H1 (cell line): ENCODE results near the gene KCNH4. TPM values are rescaled to one million over a fixed set of nuclear protein-coding genes. Genes with fewer than 3 reads are reported as not detected.

ENCODE experiments used
- CTCF ChIA-PET: fragments of 300-600 bp; sonication (Branson Sonifier 250); formaldehyde crosslinking; loops from one replicate; lab custom pipeline; 2021; ENCODE audit not compliant: partially characterized antibody; lab: Charles Lee
- POLR2A ChIA-PET: fragments of 300-600 bp; sonication (Branson Sonifier 250); formaldehyde crosslinking; loops from one replicate; lab custom pipeline; 2021; ENCODE audit warnings: inconsistent platforms; ENCODE audit not compliant: partially characterized antibody; lab: Charles Lee
- DNase-seq, 2 experiments: peaks; one replicate each; pipeline versions ENCODE4 v3.0.0 to v3.0.0-alpha.2; 2010 to 2022; ENCODE audit warnings: low spot score in 2 of 2, low read depth in 1 of 2, mixed read lengths in 1 of 2
- FAIRE-seq: peaks from 2 replicates; lab custom pipeline; 2011; peaks lifted over from hg19 to GRCh38; lab: Jason Lieb, UNC
- H2AFZ ChIP-seq: 2 replicates; pipeline ENCODE4 v1.8.1; 2012; ENCODE audit warnings: low read length, inconsistent platforms
- H2AK5ac ChIP-seq: 2 replicates; pipeline ENCODE4 v1.6.1; 2013; ENCODE audit warnings: low read depth, low read length
- H2BK120ac ChIP-seq: replicated peaks from 2 replicates; pipeline ENCODE3; 2013; ENCODE audit warnings: low read depth, low read length, inconsistent platforms
- H2BK12ac ChIP-seq: 2 replicates; pipeline ENCODE4 v1.6.1; 2013; ENCODE audit warnings: low read depth, low read length
- H2BK15ac ChIP-seq: 2 replicates; pipeline ENCODE4 v1.6.1; 2013; ENCODE audit warnings: low read length
- H2BK20ac ChIP-seq: 2 replicates; pipeline ENCODE4 v1.6.1; 2013; ENCODE audit warnings: low read length
- H2BK5ac ChIP-seq: 2 replicates; pipeline ENCODE4 v1.6.1; 2013; ENCODE audit warnings: low read depth, low read length
- H3K14ac ChIP-seq: 2 replicates; pipeline ENCODE4 v1.6.1; 2013; ENCODE audit warnings: inconsistent platforms; ENCODE audit not compliant: insufficient read length
- H3K18ac ChIP-seq: 2 replicates; pipeline ENCODE4 v1.6.1; 2013; ENCODE audit warnings: low read length; ENCODE audit errors: extremely low read depth
- H3K23ac ChIP-seq: 2 replicates; pipeline ENCODE4 v1.6.1; 2013; ENCODE audit warnings: inconsistent platforms; ENCODE audit not compliant: insufficient read length
- H3K23me2 ChIP-seq: 2 replicates; pipeline ENCODE4 v1.6.1; 2013; ENCODE audit warnings: low read depth, low read length
- H3K27ac ChIP-seq: 2 replicates; pipeline ENCODE4 v1.6.1; 2011; ENCODE audit warnings: low read depth, low read length, inconsistent platforms
- H3K27me3 ChIP-seq, 4 experiments: replicated peaks in 1 of 4; 1 replicate in 1 of 4; 2 replicates in 3 of 4; pipeline versions ENCODE4 v1.6.1 to v1.8.1; 2011 to 2013; ENCODE audit warnings: low read length in 3 of 4, mild to moderate bottlenecking in 3 of 4, inconsistent platforms in 2 of 4, mixed read lengths in 2 of 4, moderate library complexity in 1 of 4; ENCODE audit not compliant: control insufficient read depth in 3 of 4, insufficient read depth in 3 of 4; ENCODE audit errors: extremely low read depth in 1 of 4
- H3K36me3 ChIP-seq, 4 experiments: 2 replicates each; pipeline versions ENCODE4 v1.6.1 to v1.8.1; 2011 to 2013; ENCODE audit warnings: mild to moderate bottlenecking in 4 of 4, low read length in 3 of 4, moderate library complexity in 2 of 4, control low read depth in 1 of 4, inconsistent platforms in 1 of 4; ENCODE audit not compliant: insufficient read depth in 4 of 4, control insufficient read depth in 2 of 4
- H3K4ac ChIP-seq: replicated peaks from 2 replicates; pipeline ENCODE3; 2013; ENCODE audit warnings: low read length, low read depth, mixed read lengths, inconsistent platforms; ENCODE audit not compliant: insufficient read length
- H3K4me1 ChIP-seq, 4 experiments: replicated peaks in 1 of 4; 1 replicate in 1 of 4; 2 replicates in 3 of 4; pipeline versions ENCODE4 v1.6.1 to v1.8.1; 2011 to 2013; ENCODE audit warnings: low read length in 3 of 4, inconsistent platforms in 2 of 4, mixed read lengths in 1 of 4; ENCODE audit not compliant: insufficient read depth in 4 of 4, control insufficient read depth in 3 of 4
- H3K4me2 ChIP-seq, 2 experiments: 2 replicates each; pipeline versions ENCODE4 v1.6.1 to v1.8.1; 2011 to 2013; ENCODE audit warnings: low read depth in 2 of 2, low read length in 2 of 2, control low read depth in 1 of 2, inconsistent platforms in 1 of 2, mild to moderate bottlenecking in 1 of 2; ENCODE audit not compliant: insufficient read depth in 1 of 2
- H3K4me3 ChIP-seq, 4 experiments: fragments of 200-600, 300-600 bp in 1 of 4; sonication (generic), shearing (Covaris generic), sonication (Bioruptor Twin) in 1 of 4; 2 replicates each; pipeline versions ENCODE4 v1.5.1 to v1.8.1; 2011 to 2016; ENCODE audit warnings: low read length in 4 of 4, low read depth in 3 of 4, control low read depth in 2 of 4, inconsistent platforms in 2 of 4, mild to moderate bottlenecking in 2 of 4, mixed read lengths in 1 of 4, moderate library complexity in 1 of 4; ENCODE audit not compliant: insufficient read depth in 2 of 4; ENCODE audit errors: extremely low read depth in 1 of 4
- H3K56ac ChIP-seq: replicated peaks from 2 replicates; pipeline ENCODE3; 2013; ENCODE audit warnings: low read depth, mild to moderate bottlenecking, mixed read lengths, low read length, inconsistent platforms; ENCODE audit not compliant: insufficient read length
- H3K79me1 ChIP-seq: 2 replicates; pipeline ENCODE4 v1.6.1; 2013; ENCODE audit warnings: low read depth, low read length, control low read depth
- H3K79me2 ChIP-seq, 2 experiments: 2 replicates each; pipeline versions ENCODE4 v1.6.1 to v1.8.1; 2012 to 2013; ENCODE audit warnings: low read length in 2 of 2, mild to moderate bottlenecking in 2 of 2, inconsistent platforms in 1 of 2; ENCODE audit not compliant: insufficient read depth in 2 of 2, control insufficient read depth in 1 of 2
- H3K9ac ChIP-seq, 4 experiments: replicated peaks in 1 of 4; 1 replicate in 1 of 4; 2 replicates in 3 of 4; pipeline versions ENCODE4 v1.6.1 to v1.8.1; 2011 to 2013; ENCODE audit warnings: low read depth in 3 of 4, low read length in 3 of 4, control low read depth in 2 of 4, mild to moderate bottlenecking in 2 of 4, moderate library complexity in 2 of 4, inconsistent platforms in 1 of 4; ENCODE audit errors: extremely low read depth in 1 of 4
- H3K9me3 ChIP-seq, 2 experiments: 2 replicates each; pipeline versions ENCODE4 v1.6.1 to v1.8.1; 2012 to 2013; ENCODE audit warnings: mild to moderate bottlenecking in 2 of 2, moderate library complexity in 2 of 2, control low read depth in 1 of 2, inconsistent platforms in 1 of 2, low read depth in 1 of 2, low read length in 1 of 2, mixed read lengths in 1 of 2; ENCODE audit not compliant: insufficient read depth in 2 of 2
- H4K20me1 ChIP-seq, 2 experiments: replicated peaks in 1 of 2; 2 replicates each; pipeline versions ENCODE3 to v1.8.1; 2011 to 2013; ENCODE audit warnings: inconsistent platforms in 2 of 2, low read length in 2 of 2, mild to moderate bottlenecking in 1 of 2; ENCODE audit not compliant: insufficient read depth in 2 of 2, control insufficient read depth in 1 of 2
- H4K5ac ChIP-seq: 2 replicates; pipeline ENCODE4 v1.6.1; 2013; ENCODE audit warnings: low read length, low read depth, mixed read lengths, inconsistent platforms; ENCODE audit not compliant: insufficient read length
- H4K8ac ChIP-seq: 2 replicates; pipeline ENCODE4 v1.8.0; 2013; ENCODE audit warnings: mild to moderate bottlenecking, moderate library complexity, low read length, inconsistent platforms; ENCODE audit not compliant: insufficient read depth; ENCODE audit errors: extremely low read depth
- H4K91ac ChIP-seq: replicated peaks from 2 replicates; pipeline ENCODE3; 2013; ENCODE audit warnings: low read length, mixed read lengths, inconsistent platforms; ENCODE audit not compliant: insufficient read length
- CBX8 ChIP-seq: fragments of 300-800, 300-1000 bp; sonication (generic); IDR thresholded peaks from 2 replicates; pipeline ENCODE4 v1.7.1; 2016; ENCODE audit warnings: low read depth, low read length, borderline replicate concordance
- EP300 ChIP-seq, 2 experiments: IDR thresholded peaks; 1 replicate in 1 of 2; 2 replicates in 1 of 2; pipeline ENCODE4 v1.6.1; 2011 to 2012; ENCODE audit warnings: low read depth in 2 of 2, low read length in 2 of 2, mild to moderate bottlenecking in 2 of 2, borderline replicate concordance in 1 of 2, inconsistent platforms in 1 of 2, moderate library complexity in 1 of 2
- HDAC6 ChIP-seq: IDR thresholded peaks from one replicate; pipeline ENCODE4 v1.7.1; 2012; ENCODE audit warnings: low read depth, mild to moderate bottlenecking, inconsistent platforms, low read length, moderate library complexity
- NANOG ChIP-seq: IDR thresholded peaks from 2 replicates; pipeline ENCODE4 v1.6.1; 2011; ENCODE audit warnings: low read length, low read depth, mild to moderate bottlenecking, inconsistent platforms; ENCODE audit not compliant: insufficient read depth, poor library complexity, severe bottlenecking
- SP4 ChIP-seq: IDR thresholded peaks from 2 replicates; pipeline ENCODE4 v1.6.1; 2012; ENCODE audit warnings: low read length, inconsistent platforms
- TCF12 ChIP-seq: IDR thresholded peaks from 2 replicates; pipeline ENCODE4 v1.6.1; 2011; ENCODE audit warnings: low read depth, mild to moderate bottlenecking, low read length
- TEAD4 ChIP-seq: IDR thresholded peaks from 2 replicates; pipeline ENCODE4 v1.6.1; 2012; ENCODE audit warnings: low read depth, low read length, inconsistent platforms, mixed read lengths
- ZNF274 ChIP-seq: IDR thresholded peaks from 2 replicates; pipeline ENCODE4 v1.7.0; 2012; ENCODE audit warnings: low read length, borderline replicate concordance; ENCODE audit errors: extremely low read depth
- WGBS, 2 experiments: shearing (Covaris generic) in 1 of 2; methylation state at CpG; one replicate each; pipeline versions ENCODE4 v1.1.6 to v1.1.7; 2013 to 2015; ENCODE audit warnings: low lambda C conversion rate in 2 of 2, mixed read lengths in 2 of 2, inconsistent platforms in 1 of 2, low coverage in 1 of 2, missing lambda C conversion rate in 1 of 2; ENCODE audit not compliant: insufficient replicate concordance in 2 of 2, insufficient coverage in 1 of 2, insufficient read length in 1 of 2; ENCODE audit errors: extremely low coverage in 1 of 2, missing lambda C conversion rate in 1 of 2; 5-methylcytosine and 5-hydroxymethylcytosine counted together
- polyA plus RNA-seq, 7 experiments: library from polyadenylated mRNA; depleted of rRNA in 3 of 7; stranded (reverse) in 5 of 7; unstranded in 2 of 7; fragments of >200 nt in 5 of 7; fragments of 200-250 nt in 2 of 7; gene quantifications; 1 replicate in 5 of 7; 2 replicates in 1 of 7; 4 replicates in 1 of 7; pipeline versions ENCODE4 v1.2.1 to v1.2.3, GENCODE V29; 2011 to 2013; ENCODE audit warnings: missing spikeins in 2 of 7, mixed read lengths in 2 of 7
- total RNA-seq: library from RNA; stranded (reverse); fragmentation: NEBNext Ultra II Directional; extraction: Animal tissue kit (Norgen Biotek cat#: 25700); gene quantifications from 2 replicates; pipeline ENCODE4 v1.2.1, GENCODE V29; 2021
- TF ChIP-seq, protein P1 (sequence below): IDR thresholded peaks from 2 replicates; pipeline ENCODE4 v1.6.1; 2011; ENCODE audit warnings: low read depth, mild to moderate bottlenecking, low read length; ENCODE audit not compliant: insufficient read depth
- TF ChIP-seq, protein P2 (sequence below): IDR thresholded peaks from 2 replicates; pipeline ENCODE4 v1.6.1; 2012; ENCODE audit warnings: inconsistent platforms

The KCNH4 gene
- total and polyA plus RNA-seq, 2 of the 8 experiments (the other 6 are each of a cell fraction or from before 2014, with no cell fraction given), result 0.44 to 0.47 TPM

GRCh38 chr17:42110301-42111264 is 70.4 kb downstream of the KCNH4 start:
- Histone ChIP-seq H4K8ac (no peak overlapping the region), H4K91ac (no peak overlapping the region), H2BK5ac (no peak overlapping the region), H3K4me2 (no peak overlapping the region), H2AK5ac (no peak overlapping the region), H4K5ac (no peak overlapping the region), H3K9me3 (no peaks in the 10 kb centered on the region), H3K36me3 (peaks cover 0 to 4% (median 2%) of the 10 kb centered on the region in 4 experiments; a peak in 5 of 8 replicates), H3K23ac (no peak overlapping the region), H2BK120ac (no peak overlapping the region), H2BK12ac (0 out of 2 replicates have a peak overlapping the region, but pooled peaks have one; percentile 52), H3K4me3 (no peak overlapping the region), H3K9ac (no peak overlapping the region), H2BK15ac (no peak overlapping the region), H3K27me3 (no peaks in the 10 kb centered on the region), H3K79me1 (no peaks in the 10 kb centered on the region), H3K4me1 (peaks cover 0 to 18% (median 10%) of the 10 kb centered on the region in 4 experiments; a peak in 6 of 7 replicates), H3K4ac (no peak overlapping the region), H3K79me2 (no peaks in the 10 kb centered on the region), H3K14ac (no peak overlapping the region), H3K18ac (no peak overlapping the region), H3K27ac (no peak overlapping the region), H4K20me1 (no peaks in the 10 kb centered on the region), H2BK20ac (no peak overlapping the region), H3K56ac (no peak overlapping the region), H2AFZ (no peak overlapping the region), H3K23me2 (peaks cover 2% of the 10 kb centered on the region; the same call in 1 of the 2 replicates)
- CTCF ChIA-PET, result interaction anchor here (1.2 to 39.4 kb wide), 9 partner anchors 5 to 151 kb away, joined by 3 to 1084 read pairs (median 8); partner anchors contain the start of genes DHX58, DNAJC7, HSPB9 and KAT2A
- DNase-seq (no peak), FAIRE-seq (no peak)
- whole genome bisulfite sequencing, 2 experiments, result 93% methylated on average over 18 of the region's 18 CpGs; no CpG with 5 or more reads in 1 of the 2 experiments
- POLR2A ChIA-PET, result interaction anchor here (0.8 to 7.2 kb wide), 6 partner anchors 11 to 99 kb away, joined by 3 to 51 read pairs (median 4); partner anchors contain the start of genes HSPB9 and KAT2A
- TF ChIP-seq TEAD4 (no peak), TCF12 (no peak), SP4 (no peak), ZNF274 (no peak), NANOG (no peak), CBX8 (no peak), HDAC6 (no peak), EP300 (IDR thresholded peaks at IDR 0.05; ENCODE audit: borderline replicate concordance in 1 of 2, low read depth in 2 of 2, low read length in 2 of 2) (no peak)
- TF ChIP-seq, protein P1, sequence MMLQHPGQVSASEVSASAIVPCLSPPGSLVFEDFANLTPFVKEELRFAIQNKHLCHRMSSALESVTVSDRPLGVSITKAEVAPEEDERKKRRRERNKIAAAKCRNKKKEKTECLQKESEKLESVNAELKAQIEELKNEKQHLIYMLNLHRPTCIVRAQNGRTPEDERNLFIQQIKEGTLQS, result no peak
- TF ChIP-seq, protein P2, sequence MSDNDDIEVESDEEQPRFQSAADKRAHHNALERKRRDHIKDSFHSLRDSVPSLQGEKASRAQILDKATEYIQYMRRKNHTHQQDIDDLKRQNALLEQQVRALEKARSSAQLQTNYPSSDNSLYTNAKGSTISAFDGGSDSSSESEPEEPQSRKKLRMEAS, result no peak
